GM21786 (cell line): Measurements from ENCODE around the gene RAD50.

Experiments
- ATAC-seq: cut with Tn5 transposase; IDR thresholded peaks from one replicate; pipeline ENCODE4 v1.9.1; 2021; ENCODE audit not compliant: unreplicated experiment

Gene RAD50

GRCh38 chr5:132659598-132660493, 103.1 kb downstream of the RAD50 start:
- no peak for ATAC-seq

GRCh38 chr5:132661231-132662003, 104.6 kb downstream of the RAD50 start:
- ATAC-seq: no peak

GRCh38 chr5:132662004-132662401, 105.2 kb downstream of the RAD50 start:
- ATAC-seq: no peak

GRCh38 chr5:132662925-132663770, 106.4 kb downstream of the RAD50 start:
- peak; percentile 46 for ATAC-seq

- peak; percentile 55 for ATAC-seq
These were observed 107.3 kb downstream of the RAD50 start for GRCh38 chr5:132663771-132664695.

GRCh38 chr5:132664696-132665209, 108.0 kb downstream of the RAD50 start:
- ATAC-seq: no peak

GRCh38 chr5:132665574-132666080, 108.8 kb downstream of the RAD50 start:
- no peak for ATAC-seq

- no peak for ATAC-seq
These were observed 109.7 kb downstream of the RAD50 start for GRCh38 chr5:132666310-132667123.

GRCh38 chr5:132667309-132667708, 110.5 kb downstream of the RAD50 start:
- ATAC-seq: no peak

GRCh38 chr5:132667761-132668705, 111.3 kb downstream of the RAD50 start:
- no peak for ATAC-seq

GRCh38 chr5:132668706-132669454, 112.1 kb downstream of the RAD50 start:
- no peak for ATAC-seq

- no peak for ATAC-seq
These were observed 112.7 kb downstream of the RAD50 start for GRCh38 chr5:132669455-132669820.

- no peak for ATAC-seq
These were observed 113.4 kb downstream of the RAD50 start for GRCh38 chr5:132669966-132670882.

- no peak for ATAC-seq
These were observed 114.2 kb downstream of the RAD50 start for GRCh38 chr5:132671000-132671399.

GRCh38 chr5:132673488-132673887, 116.7 kb downstream of the RAD50 start:
- ATAC-seq: no peak
